GM21447 (cell line): Measurements from ENCODE around the gene C5orf63.
"Not testable (repeated sequence)": the region's sequence is repeated elsewhere in the genome, so short reads cannot be mapped to it uniquely, and the experiment has no call there.

Source experiments
- ATAC-seq: cut with Tn5 transposase; IDR thresholded peaks from one replicate; pipeline ENCODE4 v1.9.1; 2021; ENCODE audit not compliant: unreplicated experiment

C5orf63 gene

GRCh38 chr5:127010362-127010761 is 62.9 kb downstream of the C5orf63 start:
- no peak for ATAC-seq

- ATAC-seq = no peak
These were observed 63.5 kb downstream of the C5orf63 start for GRCh38 chr5:127009784-127010183.

GRCh38 chr5:127008300-127008975 is 64.9 kb downstream of the C5orf63 start:
- no peak for ATAC-seq

GRCh38 chr5:127007522-127007921 is 65.8 kb downstream of the C5orf63 start:
- no peak for ATAC-seq

DNA sequence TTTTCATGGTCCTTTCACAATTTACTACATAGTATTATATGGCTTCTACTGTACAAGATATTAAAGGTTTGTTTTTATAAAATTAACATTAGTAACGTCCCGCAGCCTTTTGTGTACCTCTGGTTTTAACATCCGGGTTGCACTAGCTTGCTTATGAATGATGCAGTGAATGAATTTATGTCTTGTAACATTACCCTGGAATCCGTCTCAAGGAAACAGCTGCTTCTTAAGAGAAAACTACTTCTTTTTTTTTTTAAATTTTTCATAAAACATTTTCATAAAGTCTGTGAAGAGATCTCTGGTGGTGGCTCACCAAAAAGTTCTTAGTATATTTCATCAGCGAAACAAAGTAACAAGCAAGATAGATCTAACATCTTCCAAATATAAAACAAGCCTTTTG is 66.6 kb downstream of the C5orf63 start:
- ATAC-seq = no peak

- ATAC-seq = not testable (repeated sequence)
These were observed 68.0 kb downstream of the C5orf63 start for GRCh38 chr5:127005282-127005681.

- no peak for ATAC-seq
These were observed 68.6 kb downstream of the C5orf63 start for GRCh38 chr5:127004721-127005120.

GRCh38 chr5:127003798-127004495 is 69.4 kb downstream of the C5orf63 start:
- ATAC-seq = no peak

GRCh38 chr5:127002390-127002789 is 70.9 kb downstream of the C5orf63 start:
- ATAC-seq = no peak

GRCh38 chr5:127001621-127002296 is 71.5 kb downstream of the C5orf63 start:
- ATAC-seq = no peak
